Measurements from ENCODE around the gene NHSL2. TPM values are rescaled to one million over a fixed set of nuclear protein-coding genes. Genes with fewer than 3 reads are reported as not detected.

NHSL2 gene
- total RNA-seq, 4 donors from 2014 or later, result 1.9 to 8.8 (median 2.4) TPM

- peak in 1 of 2 donors; percentile 58 for DNase-seq (ENCODE audit: low spot score in 2 of 2)
- intact Hi-C loops (cut with DNase I; ENCODE audit: low total_unique reads), result no loop called here
- H3K4me3 ChIP-seq (ENCODE audit: low read depth, poor library complexity, severe bottlenecking), result no peak overlapping the region
- WGBS, 2 donors, result 62 to 89% methylated on average over 2 of the region's 2 CpGs
- no peak for TF ChIP-seq CTCF (IDR thresholded peaks at IDR 0.05)
- no peak for TF ChIP-seq POLR2A (IDR thresholded peaks at IDR 0.05)
These were observed 127.0 kb downstream of the NHSL2 start for GRCh38 chrX:72037601-72038000.

GRCh38 chrX:72038016-72038415 lies 127.4 kb downstream of the NHSL2 start:
- TF ChIP-seq CTCF (IDR thresholded peaks at IDR 0.05) (no peak), POLR2A (IDR thresholded peaks at IDR 0.05) (no peak)
- intact Hi-C loops (cut with DNase I; ENCODE audit: low total_unique reads), result no loop called here
- no peak overlapping the region for H3K4me3 ChIP-seq (ENCODE audit: low read depth, poor library complexity, severe bottlenecking)
- peak in 1 of 2 donors; percentile 42 for DNase-seq (ENCODE audit: low spot score in 2 of 2)
- WGBS, 2 donors, result 85 to 88% methylated on average over 4 of the region's 4 CpGs

GRCh38 chrX:72038868-72039267 lies 128.2 kb downstream of the NHSL2 start:
- no peak for DNase-seq (ENCODE audit: low spot score in 2 of 2)
- 73 to 96% methylated on average over 2 of the region's 2 CpGs for WGBS, 2 donors
- no peak for TF ChIP-seq POLR2A (IDR thresholded peaks at IDR 0.05)
- no peak for TF ChIP-seq CTCF (IDR thresholded peaks at IDR 0.05)
- intact Hi-C loops (cut with DNase I; ENCODE audit: low total_unique reads), result no loop called here
- no peak overlapping the region for H3K4me3 ChIP-seq (ENCODE audit: low read depth, poor library complexity, severe bottlenecking)

GRCh38 chrX:72040506-72040905 lies 129.9 kb downstream of the NHSL2 start:
- intact Hi-C loops (cut with DNase I; ENCODE audit: low total_unique reads), result no loop called here
- DNase-seq (ENCODE audit: low spot score in 2 of 2), result peak in 1 of 2 donors; percentile 46
- 56 to 61% methylated on average over 5 of the region's 5 CpGs for WGBS, 2 donors
- no peak overlapping the region for H3K4me3 ChIP-seq (ENCODE audit: low read depth, poor library complexity, severe bottlenecking)
- TF ChIP-seq POLR2A (IDR thresholded peaks at IDR 0.05) (no peak), CTCF (IDR thresholded peaks at IDR 0.05) (no peak)

- intact Hi-C loops (cut with DNase I; ENCODE audit: low total_unique reads), result no loop called here
- 70 to 77% methylated on average over 6 of the region's 6 CpGs for whole genome bisulfite sequencing, 2 donors
- no peak for DNase-seq (ENCODE audit: low spot score in 2 of 2)
- no peak for TF ChIP-seq CTCF (IDR thresholded peaks at IDR 0.05)
- no peak for TF ChIP-seq POLR2A (IDR thresholded peaks at IDR 0.05)
- H3K4me3 ChIP-seq (ENCODE audit: low read depth, poor library complexity, severe bottlenecking), result no peak overlapping the region
These were observed 130.5 kb downstream of the NHSL2 start for GRCh38 chrX:72041176-72041575.

All from lower leg skin (tissue), 4 donors.